Measurements from ENCODE around the gene TBC1D22A. TPM values are rescaled to one million over a fixed set of nuclear protein-coding genes. Genes with fewer than 3 reads are reported as not detected.
"Not testable (repeated sequence)": the region's sequence is repeated elsewhere in the genome, so short reads cannot be mapped to it uniquely, and the experiment has no call there.

The TBC1D22A gene
- total RNA-seq, 1 donor from 2014 or later = 28.9 TPM

- DNase-seq (ENCODE audit: extremely low spot score, unreplicated experiment) = no peak
- Mint-ChIP-seq H3K4me3 (ENCODE audit: unreplicated experiment) (no peak overlapping the region), H3K9me3 (ENCODE audit: unreplicated experiment) (no peaks in the 10 kb centered on the region), H3K36me3 (ENCODE audit: unreplicated experiment) (no peaks in the 10 kb centered on the region), H3K27ac (ENCODE audit: unreplicated experiment) (no peak overlapping the region), H3K27me3 (ENCODE audit: unreplicated experiment) (no peaks in the 10 kb centered on the region), H3K4me1 (ENCODE audit: unreplicated experiment) (peaks cover 24% of the 10 kb centered on the region)
- TF ChIP-seq, protein P1, sequence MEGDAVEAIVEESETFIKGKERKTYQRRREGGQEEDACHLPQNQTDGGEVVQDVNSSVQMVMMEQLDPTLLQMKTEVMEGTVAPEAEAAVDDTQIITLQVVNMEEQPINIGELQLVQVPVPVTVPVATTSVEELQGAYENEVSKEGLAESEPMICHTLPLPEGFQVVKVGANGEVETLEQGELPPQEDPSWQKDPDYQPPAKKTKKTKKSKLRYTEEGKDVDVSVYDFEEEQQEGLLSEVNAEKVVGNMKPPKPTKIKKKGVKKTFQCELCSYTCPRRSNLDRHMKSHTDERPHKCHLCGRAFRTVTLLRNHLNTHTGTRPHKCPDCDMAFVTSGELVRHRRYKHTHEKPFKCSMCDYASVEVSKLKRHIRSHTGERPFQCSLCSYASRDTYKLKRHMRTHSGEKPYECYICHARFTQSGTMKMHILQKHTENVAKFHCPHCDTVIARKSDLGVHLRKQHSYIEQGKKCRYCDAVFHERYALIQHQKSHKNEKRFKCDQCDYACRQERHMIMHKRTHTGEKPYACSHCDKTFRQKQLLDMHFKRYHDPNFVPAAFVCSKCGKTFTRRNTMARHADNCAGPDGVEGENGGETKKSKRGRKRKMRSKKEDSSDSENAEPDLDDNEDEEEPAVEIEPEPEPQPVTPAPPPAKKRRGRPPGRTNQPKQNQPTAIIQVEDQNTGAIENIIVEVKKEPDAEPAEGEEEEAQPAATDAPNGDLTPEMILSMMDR (IDR thresholded peaks at IDR 0.05) = no peak
Measured at GRCh38 chr22:47048123-47049077, 285.9 kb downstream of the TBC1D22A start.

- TF ChIP-seq, protein P1 (IDR thresholded peaks at IDR 0.05) = no peak
- H3K4me1 Mint-ChIP-seq (ENCODE audit: unreplicated experiment) = peaks cover 26% of the 10 kb centered on the region
Measured at GRCh38 chr22:47049078-47049624, 286.7 kb downstream of the TBC1D22A start.

DNA sequence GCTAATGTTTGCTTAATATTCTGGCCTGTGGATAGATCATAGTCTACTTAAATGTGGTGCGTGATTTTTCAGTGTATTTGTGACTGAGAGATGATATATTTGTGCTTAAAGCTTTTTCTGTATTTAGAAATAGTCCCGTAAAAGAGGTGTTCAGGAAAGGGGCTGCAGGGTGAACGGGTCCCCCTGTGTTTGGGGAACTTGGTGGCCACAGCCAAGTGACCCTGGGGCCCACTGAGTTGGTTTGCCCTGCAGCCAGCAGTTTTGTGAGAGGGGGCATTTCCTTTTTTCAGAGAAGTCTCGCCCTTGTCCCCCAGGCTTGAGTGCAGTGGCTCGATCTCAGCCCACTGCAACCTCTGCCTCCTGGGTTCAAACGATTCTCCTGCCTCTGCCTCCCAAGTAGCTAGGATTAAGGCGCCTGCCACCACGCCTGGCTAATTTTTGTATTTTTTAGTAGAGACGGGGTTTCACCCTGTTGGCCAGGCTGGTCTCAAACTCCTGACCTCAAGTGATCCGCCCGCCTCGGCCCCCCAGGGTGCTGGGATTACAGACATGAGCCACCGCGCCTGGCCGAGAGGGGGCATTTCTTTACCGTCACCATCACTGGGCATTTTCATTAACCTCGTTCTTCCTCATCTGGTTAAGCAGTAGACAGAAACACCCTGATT lies 287.4 kb downstream of the TBC1D22A start:
- not testable (repeated sequence) for H3K9me3 Mint-ChIP-seq (ENCODE audit: unreplicated experiment); H3K4me3 Mint-ChIP-seq (ENCODE audit: unreplicated experiment); H3K27me3 Mint-ChIP-seq (ENCODE audit: unreplicated experiment); H3K27ac Mint-ChIP-seq (ENCODE audit: unreplicated experiment); DNase-seq (ENCODE audit: extremely low spot score, unreplicated experiment); H3K36me3 Mint-ChIP-seq (ENCODE audit: unreplicated experiment)
- peaks cover 22% of the 10 kb centered on the region for H3K4me1 Mint-ChIP-seq (ENCODE audit: unreplicated experiment)

More at GRCh38 chr22:47049078-47049624, 286.7 kb downstream of the TBC1D22A start:
- no peaks in the 10 kb centered on the region for H3K9me3 Mint-ChIP-seq (ENCODE audit: unreplicated experiment)
- no peak overlapping the region for H3K4me3 Mint-ChIP-seq (ENCODE audit: unreplicated experiment)
- H3K36me3 Mint-ChIP-seq (ENCODE audit: unreplicated experiment) = no peaks in the 10 kb centered on the region
- DNase-seq (ENCODE audit: extremely low spot score, unreplicated experiment) = no peak
- no peaks in the 10 kb centered on the region for H3K27me3 Mint-ChIP-seq (ENCODE audit: unreplicated experiment)
- no peak overlapping the region for H3K27ac Mint-ChIP-seq (ENCODE audit: unreplicated experiment)

DNA sequence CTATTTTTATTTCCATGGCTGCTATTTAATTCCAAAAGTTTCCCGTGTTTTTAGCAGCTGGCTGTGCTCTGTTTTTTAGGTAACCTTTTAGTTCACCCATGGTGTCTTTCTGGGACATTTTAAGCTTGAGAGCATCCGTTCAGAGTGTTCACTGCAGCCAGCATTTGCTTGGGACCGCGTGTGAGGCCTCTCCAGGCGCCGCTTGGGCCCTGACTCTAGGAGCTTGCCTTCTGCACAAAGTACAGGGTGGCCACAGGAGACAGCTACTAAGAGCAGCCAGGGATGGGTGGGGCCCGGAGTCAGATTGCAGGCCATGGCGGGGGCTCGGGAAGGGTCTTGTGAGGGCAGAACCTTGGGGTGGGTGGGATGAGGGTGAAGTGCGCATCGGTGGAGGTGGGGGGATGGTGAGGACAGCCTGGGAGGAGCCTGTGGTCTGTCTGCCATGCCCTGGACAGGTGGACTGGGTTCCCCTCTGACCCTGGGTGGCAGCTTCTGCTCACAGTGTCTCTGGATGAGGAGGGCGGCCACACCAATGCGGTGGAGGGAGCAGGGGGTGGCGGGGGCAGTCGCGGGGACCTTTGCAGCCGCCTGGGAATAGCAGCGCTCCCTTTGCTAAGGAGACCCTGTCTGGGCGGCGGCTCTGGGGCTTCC lies 288.1 kb downstream of the TBC1D22A start:
- Mint-ChIP-seq H3K4me1 (ENCODE audit: unreplicated experiment) (peaks cover 22% of the 10 kb centered on the region), H3K27ac (ENCODE audit: unreplicated experiment) (no peak overlapping the region)
- no peak for DNase-seq (ENCODE audit: extremely low spot score, unreplicated experiment)

More for the DNA sequence above, 288.1 kb downstream of the TBC1D22A start:
- H3K4me3 Mint-ChIP-seq (ENCODE audit: unreplicated experiment) = no peak overlapping the region
- peaks cover 5% of the 10 kb centered on the region for H3K36me3 Mint-ChIP-seq (ENCODE audit: unreplicated experiment)
- no peaks in the 10 kb centered on the region for H3K27me3 Mint-ChIP-seq (ENCODE audit: unreplicated experiment)
- TF ChIP-seq, protein P1 (IDR thresholded peaks at IDR 0.05) = no peak
- H3K9me3 Mint-ChIP-seq (ENCODE audit: unreplicated experiment) = no peaks in the 10 kb centered on the region

Measured in osteocyte (in vitro differentiated cells).